Measurements from ENCODE around the gene MFSD6L.

Gene MFSD6L

DNA sequence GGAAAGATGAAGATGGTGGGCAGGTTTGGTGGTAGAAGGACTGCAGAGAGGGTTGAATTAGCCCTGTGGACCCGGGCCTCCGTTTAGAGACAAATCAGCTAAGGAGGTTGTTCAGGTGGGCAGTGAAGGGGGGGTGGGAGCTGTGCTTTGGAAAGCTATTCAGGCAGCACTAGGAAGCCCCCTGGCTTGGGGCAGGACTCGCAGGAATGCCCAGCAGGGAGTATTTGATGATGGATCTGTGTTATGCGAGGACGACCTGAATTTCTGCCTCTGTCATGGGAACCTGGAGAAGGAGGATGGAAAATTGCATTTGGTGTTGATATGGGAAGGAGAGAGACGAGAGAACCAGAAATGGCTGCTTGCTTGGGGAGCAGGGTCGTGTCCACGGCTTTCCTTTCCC is 44.3 kb downstream of the MFSD6L start:
- no peak overlapping the region for H3K4me3 ChIP-seq (ENCODE audit: low read length)
- no peak for TF ChIP-seq ZNF274 (IDR thresholded peaks at IDR 0.05; ENCODE audit: low read depth, low read length)

DNA sequence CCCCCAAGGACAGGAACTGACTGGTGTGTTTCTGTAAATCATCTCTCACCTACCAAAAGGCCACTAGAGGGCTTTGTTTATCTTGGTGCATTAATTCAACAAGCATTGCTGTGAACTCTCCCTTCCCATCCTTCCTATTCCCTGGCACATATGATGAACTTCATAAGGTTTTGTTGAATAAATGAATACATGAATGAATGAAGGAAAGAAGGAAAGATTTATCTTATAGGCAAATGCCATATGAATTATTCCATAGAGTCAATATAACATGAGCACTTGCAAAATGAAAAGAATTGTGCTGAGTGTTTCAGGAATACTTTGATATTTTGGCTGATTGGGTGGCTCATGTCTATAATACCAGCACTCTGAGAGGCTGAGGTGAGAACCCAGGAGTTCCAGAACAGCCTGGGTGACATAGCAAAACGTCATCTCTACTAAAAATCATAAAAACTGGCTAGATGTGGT is 45.2 kb downstream of the MFSD6L start:
- no peak for TF ChIP-seq ZNF274 (IDR thresholded peaks at IDR 0.05; ENCODE audit: low read depth, low read length)
- no peak overlapping the region for H3K4me3 ChIP-seq (ENCODE audit: low read length)

DNA sequence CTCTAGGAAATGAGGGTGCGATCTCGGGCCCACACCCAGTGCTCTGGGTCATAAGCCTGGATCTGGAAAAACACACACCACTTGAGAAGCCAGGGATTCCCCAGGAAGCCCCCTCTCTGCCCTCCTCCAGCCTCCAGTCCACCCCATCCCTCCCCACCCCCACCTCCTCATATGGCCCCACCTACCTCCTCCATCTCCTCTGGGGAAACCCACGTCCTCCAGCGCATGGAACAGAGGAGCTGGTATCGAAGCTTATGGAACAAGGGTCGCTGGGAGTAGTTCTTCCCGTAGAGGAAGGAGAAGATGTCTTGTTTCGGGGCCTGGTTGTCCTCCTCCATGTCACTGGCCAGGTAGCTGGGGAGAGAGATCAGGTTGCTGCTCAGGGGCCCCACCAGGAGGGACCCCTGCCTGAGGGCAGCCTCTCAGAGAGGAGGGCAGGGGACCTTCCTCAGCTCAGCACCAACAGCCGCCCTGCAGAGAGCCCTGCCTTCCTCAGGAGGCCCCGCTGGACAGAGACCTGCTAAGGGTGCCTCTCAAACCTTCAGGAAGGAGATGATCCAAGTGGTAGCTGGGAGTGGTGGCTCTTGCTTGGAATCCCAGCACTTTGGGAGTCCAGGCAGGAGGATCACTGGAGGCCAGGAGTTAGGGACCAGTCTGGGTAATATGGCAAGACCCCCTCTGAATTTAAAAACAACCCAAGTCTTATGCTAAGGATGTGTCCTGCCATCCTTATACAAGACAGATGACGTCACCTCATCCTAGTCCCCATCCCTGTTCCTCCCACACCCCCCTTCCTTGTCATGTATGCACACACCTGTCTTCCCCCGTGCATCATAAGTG is 45.8 kb downstream of the MFSD6L start:
- no peak overlapping the region for H3K4me3 ChIP-seq (ENCODE audit: low read length)
- TF ChIP-seq ZNF274 (IDR thresholded peaks at IDR 0.05; ENCODE audit: low read depth, low read length): no peak

DNA sequence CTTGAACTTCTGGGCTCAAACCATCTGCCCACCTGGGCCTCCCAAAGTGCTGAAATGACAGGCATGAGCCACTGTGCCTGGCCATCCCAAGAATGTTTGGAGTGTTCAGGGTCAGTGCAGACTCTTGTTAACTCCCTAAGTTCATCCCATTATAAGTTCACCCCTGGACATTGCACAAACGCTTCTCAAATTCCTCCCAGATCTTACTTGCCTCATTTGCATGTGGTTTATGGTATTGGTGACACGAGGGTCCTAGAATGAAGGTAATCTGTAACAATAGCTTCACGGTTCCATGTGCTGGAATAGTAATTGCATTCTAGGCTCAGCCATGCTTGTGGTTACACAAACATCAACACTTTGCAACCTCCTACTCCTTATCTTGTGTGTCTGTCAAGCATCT is 49.5 kb downstream of the MFSD6L start:
- H3K4me3 ChIP-seq (ENCODE audit: low read length): no peak overlapping the region
- no peak for TF ChIP-seq ZNF274 (IDR thresholded peaks at IDR 0.05; ENCODE audit: low read depth, low read length)

DNA sequence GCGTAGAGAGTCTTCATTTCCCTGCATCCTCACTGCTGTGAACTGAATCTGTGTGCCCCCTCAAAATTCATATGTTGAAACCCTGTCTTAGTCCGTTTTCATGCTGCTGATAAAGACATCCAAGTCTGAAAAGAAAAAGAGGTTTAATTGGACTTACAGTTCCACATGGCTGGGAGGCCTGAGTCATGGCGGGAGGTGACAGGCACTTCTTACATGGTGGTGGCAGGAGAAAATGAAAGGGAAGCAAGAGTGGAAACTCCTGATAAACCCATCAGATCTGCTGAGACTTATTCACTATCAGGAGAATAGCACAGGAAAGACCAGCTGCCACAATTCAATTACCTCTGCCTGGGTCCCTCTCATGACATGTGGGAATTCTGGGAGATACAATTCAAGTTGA is 51.4 kb downstream of the MFSD6L start:
- no peak overlapping the region for H3K4me3 ChIP-seq (ENCODE audit: low read length)
- TF ChIP-seq ZNF274 (IDR thresholded peaks at IDR 0.05; ENCODE audit: low read depth, low read length): no peak
